GM12864 (cell line): ENCODE results near the gene AGT.

Source experiments
- DNase-seq: peaks from one replicate; pipeline ENCODE4 v3.0.0-alpha.2; 2011; ENCODE audit warnings: low read depth
- H3K4me3 ChIP-seq: 2 replicates; pipeline ENCODE4 v1.5.1; 2011; ENCODE audit warnings: mild to moderate bottlenecking, low read depth, low read length, control low read depth
- TF ChIP-seq, protein P1 (sequence below): IDR thresholded peaks from 2 replicates; pipeline ENCODE4 v1.5.1; 2011; ENCODE audit warnings: low read depth, mild to moderate bottlenecking, moderate library complexity, low read length, control low read depth, inconsistent platforms; ENCODE audit errors: missing control alignments

Gene AGT

DNA sequence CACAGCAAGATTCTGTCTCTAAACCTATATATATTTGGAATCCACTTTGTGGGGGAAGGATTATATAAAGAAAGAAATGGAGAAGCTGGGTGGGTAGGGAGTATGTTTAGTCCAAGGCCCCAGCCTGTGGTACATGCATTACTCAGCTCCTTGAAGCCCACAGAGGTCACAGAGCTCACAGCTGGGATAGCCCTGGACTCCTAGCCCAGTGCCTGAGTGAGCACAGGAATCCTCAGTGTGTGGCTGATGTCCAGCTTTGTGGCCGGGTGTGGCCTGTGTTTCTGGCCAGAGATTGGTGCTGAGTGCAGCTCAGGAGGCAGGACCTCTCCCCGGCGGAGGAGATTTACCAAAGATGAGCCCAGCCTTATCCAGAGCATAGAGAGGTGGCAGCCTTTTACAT is 40.9 kb upstream of the AGT start:
- no peak for DNase-seq
- no peak overlapping the region for H3K4me3 ChIP-seq
- TF ChIP-seq, protein P1, sequence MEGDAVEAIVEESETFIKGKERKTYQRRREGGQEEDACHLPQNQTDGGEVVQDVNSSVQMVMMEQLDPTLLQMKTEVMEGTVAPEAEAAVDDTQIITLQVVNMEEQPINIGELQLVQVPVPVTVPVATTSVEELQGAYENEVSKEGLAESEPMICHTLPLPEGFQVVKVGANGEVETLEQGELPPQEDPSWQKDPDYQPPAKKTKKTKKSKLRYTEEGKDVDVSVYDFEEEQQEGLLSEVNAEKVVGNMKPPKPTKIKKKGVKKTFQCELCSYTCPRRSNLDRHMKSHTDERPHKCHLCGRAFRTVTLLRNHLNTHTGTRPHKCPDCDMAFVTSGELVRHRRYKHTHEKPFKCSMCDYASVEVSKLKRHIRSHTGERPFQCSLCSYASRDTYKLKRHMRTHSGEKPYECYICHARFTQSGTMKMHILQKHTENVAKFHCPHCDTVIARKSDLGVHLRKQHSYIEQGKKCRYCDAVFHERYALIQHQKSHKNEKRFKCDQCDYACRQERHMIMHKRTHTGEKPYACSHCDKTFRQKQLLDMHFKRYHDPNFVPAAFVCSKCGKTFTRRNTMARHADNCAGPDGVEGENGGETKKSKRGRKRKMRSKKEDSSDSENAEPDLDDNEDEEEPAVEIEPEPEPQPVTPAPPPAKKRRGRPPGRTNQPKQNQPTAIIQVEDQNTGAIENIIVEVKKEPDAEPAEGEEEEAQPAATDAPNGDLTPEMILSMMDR = no peak

DNA sequence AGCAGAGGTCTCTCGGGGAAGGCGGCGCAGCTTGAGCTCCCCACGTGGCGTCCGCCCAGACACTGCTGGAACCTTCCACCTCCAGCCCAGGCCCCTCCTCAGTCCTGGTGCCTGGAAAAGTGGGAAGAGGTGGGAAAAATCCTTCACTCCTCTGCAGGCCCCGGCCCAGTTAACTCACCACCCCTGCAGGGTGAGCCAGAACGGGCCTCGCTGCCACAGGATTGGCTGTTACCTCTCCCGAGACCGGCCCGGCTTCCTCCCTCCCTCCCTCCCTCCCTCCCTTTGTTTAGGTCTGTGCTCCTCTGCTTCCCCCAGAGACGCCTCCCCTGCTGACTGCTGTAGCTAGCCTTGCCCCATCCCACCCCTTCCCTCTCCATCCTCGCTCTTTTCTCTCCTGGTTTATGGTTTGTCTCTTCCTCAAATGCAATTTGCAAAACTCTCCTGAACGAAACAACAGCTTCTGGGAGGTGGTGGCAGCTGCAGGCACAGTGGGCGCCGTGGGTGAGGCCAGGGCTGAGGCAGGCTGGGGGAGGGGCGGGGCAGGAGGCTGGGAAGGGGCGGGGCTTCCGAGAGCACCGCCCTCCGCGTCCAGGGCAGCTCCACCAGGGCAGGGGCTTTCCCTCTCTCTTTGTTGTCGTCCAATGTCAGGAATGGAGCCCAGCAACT is 39.8 kb upstream of the AGT start:
- no peak for DNase-seq
- no peak overlapping the region for H3K4me3 ChIP-seq
- TF ChIP-seq, protein P1 = no peak

DNA sequence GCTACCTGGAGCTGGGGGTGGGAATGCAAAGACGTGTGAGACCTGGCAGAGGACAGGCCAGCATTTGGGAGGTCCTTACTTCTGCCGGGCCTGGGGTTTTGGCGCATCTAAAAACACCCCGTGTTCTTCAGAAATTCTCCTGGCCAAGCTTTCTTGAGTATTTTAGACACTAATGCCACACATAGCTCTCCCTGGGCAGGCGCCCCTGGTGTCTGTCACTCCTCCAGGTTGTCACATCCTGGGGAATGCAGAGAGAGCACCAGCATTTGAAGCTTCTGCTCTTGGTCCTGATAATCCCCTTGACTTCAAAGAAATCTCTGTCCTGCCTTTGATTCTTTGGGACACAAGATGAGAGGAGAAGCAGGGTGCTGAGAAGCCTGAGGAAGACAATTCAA is 39.3 kb upstream of the AGT start:
- TF ChIP-seq, protein P1 = no peak
- no peak for DNase-seq
- no peak overlapping the region for H3K4me3 ChIP-seq

DNA sequence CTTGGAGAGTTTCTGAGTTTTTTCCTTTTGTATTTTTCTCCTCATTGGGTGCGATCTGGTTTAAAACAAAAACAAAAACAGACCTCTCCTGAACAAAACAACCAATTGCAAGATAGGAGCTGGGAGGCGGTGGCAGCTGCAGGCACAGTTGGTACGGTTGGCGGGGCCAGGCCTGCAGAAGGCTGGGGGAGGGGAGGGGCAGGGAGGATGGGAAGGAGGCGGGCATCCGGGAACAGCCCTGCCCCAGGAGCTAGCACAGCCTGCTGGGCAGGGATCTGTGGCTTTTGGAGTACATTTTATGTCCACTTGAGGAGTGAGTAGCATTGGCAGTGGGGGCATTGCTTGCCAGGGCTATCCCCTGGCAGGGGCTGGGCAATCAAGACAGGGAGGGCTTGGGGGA is 38.5 kb upstream of the AGT start:
- DNase-seq = no peak
- TF ChIP-seq, protein P1 = no peak
- H3K4me3 ChIP-seq = no peak overlapping the region

DNA sequence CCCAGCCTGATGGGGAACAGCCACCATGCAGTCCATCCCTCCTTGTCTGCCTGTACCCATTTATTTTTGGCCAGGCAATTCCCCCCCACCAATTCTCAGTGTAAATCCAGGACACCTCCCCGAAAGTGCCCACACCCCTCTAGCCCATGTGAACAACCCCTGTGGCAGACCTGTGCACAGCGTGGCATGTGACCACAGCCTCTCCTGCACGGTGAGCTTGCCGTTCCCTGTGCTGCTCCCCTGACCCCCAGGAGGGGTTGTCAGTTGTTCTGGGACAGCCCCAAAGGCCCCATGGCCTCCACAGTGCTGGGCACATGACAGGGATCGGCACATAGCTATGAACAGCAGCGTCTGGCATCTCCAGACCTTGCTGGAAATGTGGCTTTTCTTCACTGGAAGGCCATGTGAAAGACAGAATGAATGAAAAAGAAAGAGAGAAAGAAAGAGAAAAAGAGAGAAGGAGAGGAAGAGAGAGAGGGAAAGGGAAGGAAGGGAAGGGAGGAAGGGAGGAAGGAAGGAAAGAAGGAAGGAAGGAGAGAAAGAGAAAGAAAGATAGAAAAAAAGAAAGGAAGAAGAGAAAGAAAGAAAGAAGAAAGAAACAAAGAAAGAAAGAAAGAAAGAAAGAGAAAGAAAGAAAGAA is 37.2 kb upstream of the AGT start:
- TF ChIP-seq, protein P1 = no peak
- H3K4me3 ChIP-seq = no peak overlapping the region

DNA sequence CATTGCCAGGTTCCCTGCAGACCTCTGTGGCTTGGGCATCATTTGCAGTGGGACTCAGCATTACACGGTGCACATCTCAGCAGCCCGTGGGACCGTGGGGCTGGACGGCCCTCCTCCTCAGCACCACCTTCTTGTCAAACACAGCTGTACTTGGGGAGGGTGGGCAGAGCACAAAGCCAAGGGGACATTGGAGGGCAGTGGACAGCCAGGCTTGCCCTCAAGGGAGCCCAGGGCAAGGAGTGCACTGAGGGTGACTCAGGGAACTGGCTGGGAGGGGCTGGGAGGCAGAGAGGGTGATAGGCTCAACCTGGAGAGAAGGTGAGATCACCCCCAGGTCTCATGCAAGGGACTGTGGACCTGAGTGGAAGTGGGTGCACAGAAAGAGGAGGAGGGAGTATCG is 36.7 kb upstream of the AGT start:
- H3K4me3 ChIP-seq = no peak overlapping the region
- DNase-seq = no peak
- TF ChIP-seq, protein P1 = no peak

More for the DNA sequence above, 37.2 kb upstream of the AGT start:
- DNase-seq = no peak

DNA sequence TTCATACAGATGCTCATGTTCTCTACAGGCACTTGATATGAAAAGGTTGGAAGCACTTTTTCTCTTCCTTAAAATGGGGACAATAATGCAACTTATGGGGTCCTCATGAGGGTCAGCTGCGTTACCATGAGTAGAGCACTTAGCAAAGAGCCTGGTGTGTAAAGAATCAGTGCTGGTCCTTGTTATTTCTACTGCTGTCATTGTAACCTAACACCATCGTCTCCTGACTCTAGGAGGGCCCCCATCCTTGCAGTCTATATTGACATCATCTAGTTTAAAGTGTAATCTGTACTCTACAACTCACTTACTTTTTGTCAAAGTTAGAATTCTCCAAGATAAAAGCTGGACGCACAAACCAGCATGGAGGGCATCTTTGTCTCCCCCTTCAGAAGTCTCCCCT is 35.7 kb upstream of the AGT start:
- H3K4me3 ChIP-seq = no peak overlapping the region
- DNase-seq = no peak
- TF ChIP-seq, protein P1 = no peak
